ENCODE measurements around the gene EPN3. TPM values are rescaled to one million over a fixed set of nuclear protein-coding genes. Genes with fewer than 3 reads are reported as not detected.
A peak's percentile ranks its signal among the peaks of the same experiment; 100 is the strongest.

Gene EPN3
- polyA plus RNA-seq, 1 donor (not counting 4 experiments of a cell fraction or from before 2014, with no cell fraction given), result 66.7 TPM

- Histone ChIP-seq H3K4me1 (ENCODE audit: control insufficient read depth, extremely low read depth, insufficient read depth, low read length) (peaks cover 75% of the 10 kb centered on the region), H3K27me3 (ENCODE audit: control insufficient read depth, extremely low read depth, insufficient read depth, low read length) (no peaks in the 10 kb centered on the region), H3K4me2 (ENCODE audit: control insufficient read depth, extremely low read depth, insufficient read depth, low read depth, low read length) (peak overlapping the region; percentile 20), H3K27ac (ENCODE audit: control insufficient read depth, insufficient read depth, low read length) (peak overlapping the region; percentile 70), H3K79me2 (ENCODE audit: control insufficient read depth, insufficient read depth, low read length) (peaks cover 2% of the 10 kb centered on the region), H3K9me3 (ENCODE audit: control insufficient read depth, low read depth, low read length) (no peaks in the 10 kb centered on the region), H3K9me1 (ENCODE audit: control insufficient read depth, extremely low read depth, insufficient read depth, low read length) (no peaks in the 10 kb centered on the region), H3K36me3 (ENCODE audit: control insufficient read depth in 2 of 2, extremely low read depth in 1 of 2, insufficient read depth in 2 of 2, low read length in 2 of 2) (no peaks in the 10 kb centered on the region), H2AFZ (ENCODE audit: control insufficient read depth, low read length) (no peak overlapping the region), H3K4me3 (ENCODE audit: control insufficient read depth in 2 of 3, extremely low read depth in 1 of 3, insufficient read depth in 2 of 3, low read depth in 1 of 3, low read length in 3 of 3) (peak overlapping the region in 1 of 3 experiments; percentile 5), H4K20me1 (ENCODE audit: control insufficient read depth, extremely low read depth, insufficient read depth, low read length) (no peaks in the 10 kb centered on the region), H3K9ac (ENCODE audit: control insufficient read depth, extremely low read depth, insufficient read depth, low read length) (peak overlapping the region; percentile 3)
- no peak for TF ChIP-seq CTCF (optimal IDR thresholded peaks at IDR 0.05 in 1 of 3, IDR thresholded peaks at IDR 0.05 in 1 of 3, conservative IDR thresholded peaks at IDR 0.05 in 1 of 3; ENCODE audit: extremely low read depth in 1 of 3, insufficient read depth in 2 of 3, low read length in 3 of 3)
- dilution Hi-C loops (cut with MboI; ENCODE audit: extremely low pct_ligation_motif_present, low sequenced_read_pairs), result no loop called here
- no peak for DNase-seq (ENCODE audit: low read depth, low spot score)
- peak; percentile 63 for FAIRE-seq
Observed at GRCh38 chr17:50517504-50518383, 14.8 kb upstream of the EPN3 start.

- Histone ChIP-seq H3K27me3 (ENCODE audit: control insufficient read depth, extremely low read depth, insufficient read depth, low read length) (no peaks in the 10 kb centered on the region), H3K79me2 (ENCODE audit: control insufficient read depth, insufficient read depth, low read length) (peaks cover 2% of the 10 kb centered on the region), H3K9ac (ENCODE audit: control insufficient read depth, extremely low read depth, insufficient read depth, low read length) (peak overlapping the region; percentile 45), H4K20me1 (ENCODE audit: control insufficient read depth, extremely low read depth, insufficient read depth, low read length) (no peaks in the 10 kb centered on the region), H3K4me3 (ENCODE audit: control insufficient read depth in 2 of 3, extremely low read depth in 1 of 3, insufficient read depth in 2 of 3, low read depth in 1 of 3, low read length in 3 of 3) (no peak overlapping the region), H3K9me1 (ENCODE audit: control insufficient read depth, extremely low read depth, insufficient read depth, low read length) (no peaks in the 10 kb centered on the region), H3K4me1 (ENCODE audit: control insufficient read depth, extremely low read depth, insufficient read depth, low read length) (peaks cover 82% of the 10 kb centered on the region), H3K4me2 (ENCODE audit: control insufficient read depth, extremely low read depth, insufficient read depth, low read depth, low read length) (peak overlapping the region; percentile 29), H3K9me3 (ENCODE audit: control insufficient read depth, low read depth, low read length) (no peaks in the 10 kb centered on the region), H2AFZ (ENCODE audit: control insufficient read depth, low read length) (no peak overlapping the region), H3K27ac (ENCODE audit: control insufficient read depth, insufficient read depth, low read length) (peak overlapping the region; percentile 70), H3K36me3 (ENCODE audit: control insufficient read depth in 2 of 2, extremely low read depth in 1 of 2, insufficient read depth in 2 of 2, low read length in 2 of 2) (no peaks in the 10 kb centered on the region)
- FAIRE-seq (peak; percentile 49), DNase-seq (ENCODE audit: low read depth, low spot score) (no peak)
- dilution Hi-C loops (cut with MboI; ENCODE audit: extremely low pct_ligation_motif_present, low sequenced_read_pairs), result no loop called here
- TF ChIP-seq EZH2 (IDR thresholded peaks at IDR 0.05; ENCODE audit: low read length) (no peak), CTCF (optimal IDR thresholded peaks at IDR 0.05 in 1 of 3, IDR thresholded peaks at IDR 0.05 in 1 of 3, conservative IDR thresholded peaks at IDR 0.05 in 1 of 3; ENCODE audit: extremely low read depth in 1 of 3, insufficient read depth in 2 of 3, low read length in 3 of 3) (no peak)
Observed at GRCh38 chr17:50518384-50519023, 14.0 kb upstream of the EPN3 start.

Measured in keratinocyte (primary cell).